Sigmoid colon (tissue), 7 donors: ENCODE data around the gene C1QTNF1. TPM values are rescaled to one million over a fixed set of nuclear protein-coding genes. Genes with fewer than 3 reads are reported as not detected.

ENCODE experiments used
- DNase-seq: peaks from one replicate; pipeline ENCODE4 v3.0.0-alpha.2; 2019
- H3K27ac ChIP-seq, 4 donors: fragments of 200-600 bp; sonication (generic); one replicate each; pipeline ENCODE4 v1.5.1; 2016 to 2019; ENCODE audit warnings: mild to moderate bottlenecking in 1 of 4
- H3K27me3 ChIP-seq, 3 donors: fragments of 200-600 bp; sonication (generic); one replicate each; pipeline ENCODE4 v1.5.1; 2019; ENCODE audit warnings: mild to moderate bottlenecking in 1 of 3
- H3K36me3 ChIP-seq, 4 donors: fragments of 200-600 bp; sonication (generic); one replicate each; pipeline ENCODE4 v1.5.1; 2016 to 2019
- H3K4me1 ChIP-seq, 4 donors: fragments of 200-600 bp; sonication (generic); one replicate each; pipeline ENCODE4 v1.5.1; 2017 to 2019
- H3K4me3 ChIP-seq, 4 donors: fragments of 200-600 bp; sonication (generic); one replicate each; pipeline ENCODE4 v1.5.1; 2017 to 2019; ENCODE audit warnings: mild to moderate bottlenecking in 2 of 4, moderate library complexity in 1 of 4
- H3K9me3 ChIP-seq, 4 donors: fragments of 200-600 bp in 3 of 4; sonication (generic) in 3 of 4; one replicate each; pipeline versions ENCODE4 v1.5.1 to v1.6.1; 2013 to 2019
- EP300 ChIP-seq, 4 donors: sonication (generic); formaldehyde crosslinking; IDR thresholded peaks; one replicate each; pipeline ENCODE4 v1.6.1; 2017; ENCODE audit warnings: antibody characterized with exemption in 4 of 4
- POLR2A ChIP-seq, 2 donors: fragments of 450-650 bp; IDR thresholded peaks; one replicate each; pipeline ENCODE4 v1.6.1; 2016; ENCODE audit warnings: antibody characterized with exemption in 2 of 2, mild to moderate bottlenecking in 2 of 2, moderate library complexity in 2 of 2
- POLR2AphosphoS5 ChIP-seq, 4 donors: sonication (generic); formaldehyde crosslinking; IDR thresholded peaks; one replicate each; pipeline ENCODE4 v1.6.1; 2017; ENCODE audit warnings: antibody characterized with exemption in 4 of 4
- WGBS, 2 donors: extraction: QIAGEN DNeasy Blood & Tissue Kit; methylation state at CpG; one replicate each; pipeline ENCODE4 v1.1.7; 2013; 5-methylcytosine and 5-hydroxymethylcytosine counted together
- intact Hi-C: fragments of 100-400 bp; cut with DNase I; formaldehyde crosslinking; loops from one replicate; pipeline ENCODE4 v1.15.1; 2023
- polyA plus RNA-seq, 3 donors: library from polyadenylated mRNA; stranded (reverse); fragments of 200-250 nt; gene quantifications; one replicate each; pipeline ENCODE4 v1.2.3, GENCODE V29; 2013
- total RNA-seq, 4 donors: library from RNA; depleted of rRNA; stranded (reverse); fragments of >200 nt; gene quantifications; one replicate each; pipeline ENCODE4 v1.1.0, GENCODE V29; 2016
- TF ChIP-seq, protein P1 (sequence below), 4 experiments: fragments of 450-650 bp in 3 of 4; fragments of 200-600 bp in 1 of 4; IDR thresholded peaks; one replicate each; pipeline ENCODE4 v1.5.1; 2016 to 2019; ENCODE audit warnings: antibody characterized with exemption in 4 of 4, mild to moderate bottlenecking in 3 of 4, moderate library complexity in 2 of 4
- donor health status: healthy with polysubstance abuse.
- donor health status: Bipolar disorder and iron deficiency.
- donor health status: healthy.

C1QTNF1 gene
- total and polyA plus RNA-seq, 7 donors: 1.4 to 34.6 (median 23.9) TPM

DNA sequence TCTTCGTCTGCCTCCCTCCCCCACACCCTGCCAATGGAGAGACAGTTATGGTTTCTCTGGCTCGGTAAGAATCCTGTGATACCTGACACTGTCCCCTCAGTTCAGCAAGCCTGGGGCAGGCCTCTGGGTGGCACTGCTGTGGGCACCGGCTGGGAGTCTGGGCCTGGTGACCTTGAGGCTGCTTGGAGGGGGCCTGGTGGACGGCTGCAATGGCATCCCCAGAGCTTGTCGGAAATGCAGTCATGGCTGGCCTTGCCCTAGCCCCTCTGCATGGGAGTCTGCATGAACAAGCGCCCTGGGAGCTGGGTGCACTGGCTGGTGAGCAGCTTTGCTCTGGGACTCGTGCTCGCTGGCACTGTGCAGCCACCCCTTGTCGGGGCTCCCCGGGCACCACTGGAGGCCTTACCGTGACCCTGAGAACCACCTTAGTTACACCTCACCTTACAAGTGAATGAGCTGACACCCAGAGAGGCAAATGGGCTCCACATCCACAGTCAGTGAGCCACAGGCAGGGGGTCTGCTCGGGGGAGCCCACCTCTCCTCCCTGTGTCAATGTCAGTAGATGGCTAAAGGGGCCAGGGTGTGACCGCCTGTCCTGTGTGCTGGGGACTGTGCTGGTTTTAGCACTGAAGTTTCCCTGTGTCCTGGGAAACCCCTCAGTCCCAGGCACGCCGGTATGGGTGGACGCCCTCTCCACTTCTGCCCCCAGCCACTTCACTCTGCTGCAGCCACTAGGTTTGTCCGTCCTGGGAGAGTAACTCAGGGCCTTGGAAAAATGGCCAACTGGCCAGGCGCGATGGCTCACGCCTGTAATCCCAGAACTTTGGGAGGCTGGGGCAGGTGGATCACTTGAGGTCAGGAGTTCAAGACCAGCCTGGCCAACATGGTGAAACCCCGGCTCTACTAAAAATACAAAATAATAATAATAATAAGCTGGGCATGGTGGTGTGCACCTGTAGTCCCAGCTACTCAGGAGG, 45.7 kb upstream of the C1QTNF1 start:
- TF ChIP-seq POLR2AphosphoS5 (IDR thresholded peaks at IDR 0.05) (no peak), POLR2A (IDR thresholded peaks at IDR 0.05) (no peak), EP300 (IDR thresholded peaks at IDR 0.05) (no peak)
- TF ChIP-seq, protein P1, sequence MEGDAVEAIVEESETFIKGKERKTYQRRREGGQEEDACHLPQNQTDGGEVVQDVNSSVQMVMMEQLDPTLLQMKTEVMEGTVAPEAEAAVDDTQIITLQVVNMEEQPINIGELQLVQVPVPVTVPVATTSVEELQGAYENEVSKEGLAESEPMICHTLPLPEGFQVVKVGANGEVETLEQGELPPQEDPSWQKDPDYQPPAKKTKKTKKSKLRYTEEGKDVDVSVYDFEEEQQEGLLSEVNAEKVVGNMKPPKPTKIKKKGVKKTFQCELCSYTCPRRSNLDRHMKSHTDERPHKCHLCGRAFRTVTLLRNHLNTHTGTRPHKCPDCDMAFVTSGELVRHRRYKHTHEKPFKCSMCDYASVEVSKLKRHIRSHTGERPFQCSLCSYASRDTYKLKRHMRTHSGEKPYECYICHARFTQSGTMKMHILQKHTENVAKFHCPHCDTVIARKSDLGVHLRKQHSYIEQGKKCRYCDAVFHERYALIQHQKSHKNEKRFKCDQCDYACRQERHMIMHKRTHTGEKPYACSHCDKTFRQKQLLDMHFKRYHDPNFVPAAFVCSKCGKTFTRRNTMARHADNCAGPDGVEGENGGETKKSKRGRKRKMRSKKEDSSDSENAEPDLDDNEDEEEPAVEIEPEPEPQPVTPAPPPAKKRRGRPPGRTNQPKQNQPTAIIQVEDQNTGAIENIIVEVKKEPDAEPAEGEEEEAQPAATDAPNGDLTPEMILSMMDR (IDR thresholded peaks at IDR 0.05): no peak
- H3K4me1 ChIP-seq: peaks cover 0 to 64% (median 57%) of the 10 kb centered on the region in 4 donors
- no peaks in the 10 kb centered on the region for H3K36me3 ChIP-seq
- peak overlapping the region in 3 of 4 donors; percentile 25 to 75 (median 72) for H3K27ac ChIP-seq
- H3K4me3 ChIP-seq: peak overlapping the region in 2 of 4 donors; percentile 49
- DNase-seq: no peak
- no peaks in the 10 kb centered on the region for H3K9me3 ChIP-seq
- intact Hi-C loops: no loop called here
- WGBS, 2 donors: 24 to 64% methylated on average over 21 of the region's 21 CpGs
- no peaks in the 10 kb centered on the region for H3K27me3 ChIP-seq

DNA sequence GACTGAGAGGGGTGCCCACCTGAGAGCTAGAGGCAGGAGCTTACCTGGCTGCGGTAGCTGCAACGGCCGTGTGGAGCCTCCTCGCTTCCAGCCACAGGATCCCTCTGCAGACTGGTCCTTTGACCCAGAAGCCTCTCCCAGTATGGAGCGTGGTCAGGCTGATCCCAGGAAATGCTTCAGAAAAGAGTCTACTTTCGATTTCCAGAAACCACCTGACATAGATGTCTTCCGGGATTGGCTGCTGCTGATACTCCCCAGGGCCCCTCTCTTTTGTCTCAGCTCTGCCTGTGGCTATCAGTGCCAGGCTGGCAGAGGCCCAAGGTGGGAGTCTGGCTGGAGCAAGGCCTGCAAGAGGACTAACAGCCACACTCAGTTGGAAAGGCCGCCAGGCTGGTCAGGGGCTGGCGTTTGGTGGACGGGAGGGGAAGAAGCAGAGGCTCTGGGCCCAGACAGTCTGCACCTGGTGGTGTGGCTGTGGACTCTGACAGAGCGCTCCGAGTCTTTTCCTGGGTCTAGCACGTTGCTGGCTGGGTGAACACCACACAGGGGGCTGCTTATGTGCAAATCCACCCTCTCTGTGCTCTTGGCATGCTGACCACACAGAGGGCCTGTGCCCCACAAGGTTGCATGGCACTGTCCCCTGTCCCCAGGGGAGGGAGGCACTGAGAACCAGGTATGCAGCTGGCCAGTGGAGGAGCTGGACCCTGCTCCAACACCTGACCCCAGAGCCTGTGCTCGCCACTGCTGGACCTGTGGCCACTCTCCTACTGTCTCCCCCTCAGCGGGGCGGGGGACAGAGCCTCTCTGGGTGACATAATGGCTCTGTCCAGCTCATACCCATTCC, 44.0 kb upstream of the C1QTNF1 start, which contains the start of gene LGALS3BP:
Gene LGALS3BP (minus strand): TSS at position 144 of the 844 bp plus-strand sequence. CDS start 2,732 bp downstream, outside the sequence.
- Histone ChIP-seq H3K36me3 (no peaks in the 10 kb centered on the region), H3K27ac (peak within 1 kb of the TSS; percentile 61 to 75 (median 69)), H3K4me3 (peak within 1 kb of the TSS; percentile 27 to 49 (median 42)), H3K4me1 (peaks cover 0 to 55% (median 49%) of the 10 kb centered on the region in 4 donors), H3K27me3 (no peaks in the 10 kb centered on the region), H3K9me3 (no peaks in the 10 kb centered on the region)
- WGBS, 2 donors: 24 to 42% methylated on average over 16 of the region's 16 CpGs
- intact Hi-C loops: no loop called here
- peak in 3 of 4 donors; percentile 49 to 69 (median 49) for TF ChIP-seq POLR2AphosphoS5 (IDR thresholded peaks at IDR 0.05)
- no peak for TF ChIP-seq EP300 (IDR thresholded peaks at IDR 0.05)
- TF ChIP-seq POLR2A (IDR thresholded peaks at IDR 0.05): peak in 1 of 2 donors; percentile 60
- TF ChIP-seq, protein P1 (IDR thresholded peaks at IDR 0.05): no peak
- peak; percentile 90 for DNase-seq

DNA sequence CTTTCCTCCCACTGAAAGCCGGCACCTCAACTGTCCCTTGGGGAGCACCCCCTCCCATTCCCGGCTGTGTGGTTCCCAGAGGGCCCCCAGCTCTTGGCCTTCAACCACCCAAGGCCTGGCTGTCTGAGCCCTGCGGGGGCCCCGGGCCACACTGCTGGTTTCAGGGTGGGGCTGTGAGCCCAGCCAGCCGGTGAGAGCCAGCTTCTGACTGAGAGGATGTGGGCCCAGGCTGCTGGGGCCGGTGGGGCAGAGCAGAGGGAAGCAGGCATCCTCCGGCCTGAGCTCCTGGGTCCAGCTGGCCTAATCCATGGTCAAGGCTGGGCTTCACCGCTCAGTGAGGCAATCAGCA, 43.4 kb upstream of the C1QTNF1 start:
- H3K4me1 ChIP-seq: peaks cover 0 to 49% (median 43%) of the 10 kb centered on the region in 4 donors

DNA sequence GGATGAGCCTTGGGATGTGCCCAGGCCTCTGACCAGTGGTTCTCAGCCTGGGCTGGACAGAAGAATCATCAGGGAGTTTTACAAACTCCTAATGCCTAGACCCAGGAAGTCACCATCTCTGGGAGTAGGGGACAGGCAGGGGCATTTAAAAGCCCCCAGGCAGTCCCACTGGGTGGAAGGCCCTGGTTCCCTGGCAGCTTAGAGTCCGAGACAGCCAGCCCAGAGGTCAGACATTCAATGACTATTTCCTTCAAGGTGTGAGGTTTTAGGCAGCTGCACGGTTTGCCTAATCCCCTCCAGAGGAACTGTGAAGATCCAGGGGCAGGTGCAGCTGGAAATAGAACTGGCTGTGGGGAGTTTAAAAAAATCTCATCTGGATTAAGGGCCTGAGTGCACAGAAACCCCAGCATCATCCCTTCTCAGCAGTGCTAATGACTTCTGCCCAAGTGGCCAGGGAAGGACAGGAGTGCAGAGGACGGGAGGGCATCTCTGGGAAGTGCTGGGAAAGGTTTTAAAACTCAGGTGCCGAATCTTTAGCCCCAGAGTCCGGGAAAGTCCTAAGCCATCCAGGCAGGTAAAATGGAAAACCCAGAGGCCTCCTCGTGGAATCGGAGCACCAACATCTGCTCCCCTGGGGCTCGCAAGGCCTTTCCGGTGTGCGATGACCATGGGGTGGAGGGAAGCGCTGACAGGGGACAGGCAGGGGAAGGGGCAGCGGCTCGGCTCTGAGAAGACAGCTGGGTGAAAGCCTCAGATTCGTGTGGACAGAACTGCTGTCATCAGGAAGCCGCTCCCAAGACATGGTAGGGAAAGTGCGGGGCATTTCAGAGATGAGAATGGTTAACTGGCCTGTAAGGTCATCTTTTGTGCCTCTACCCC, 42.7 kb upstream of the C1QTNF1 start:
- H3K27me3 ChIP-seq: no peaks in the 10 kb centered on the region
- H3K36me3 ChIP-seq: no peaks in the 10 kb centered on the region
- H3K27ac ChIP-seq: peak overlapping the region in 2 of 4 donors; percentile 73 to 75
- no peak for DNase-seq
- peaks cover 0 to 45% (median 38%) of the 10 kb centered on the region in 4 donors for H3K4me1 ChIP-seq
- no peak overlapping the region for H3K4me3 ChIP-seq
- WGBS, 2 donors: 89 to 90% methylated on average over 16 of the region's 16 CpGs
- intact Hi-C loops: no loop called here
- TF ChIP-seq, protein P1 (IDR thresholded peaks at IDR 0.05): no peak
- TF ChIP-seq POLR2AphosphoS5 (IDR thresholded peaks at IDR 0.05) (no peak), EP300 (IDR thresholded peaks at IDR 0.05) (no peak), POLR2A (IDR thresholded peaks at IDR 0.05) (no peak)
- no peaks in the 10 kb centered on the region for H3K9me3 ChIP-seq

More for the DNA sequence above, 43.4 kb upstream of the C1QTNF1 start:
- no peak for DNase-seq
- Histone ChIP-seq H3K36me3 (no peaks in the 10 kb centered on the region), H3K27ac (peak overlapping the region; percentile 61 to 75 (median 69)), H3K9me3 (no peaks in the 10 kb centered on the region), H3K27me3 (no peaks in the 10 kb centered on the region), H3K4me3 (no peak overlapping the region)
- TF ChIP-seq POLR2A (IDR thresholded peaks at IDR 0.05): no peak
- intact Hi-C loops: no loop called here
- 65 to 76% methylated on average over 8 of the region's 8 CpGs for WGBS, 2 donors
